ENCODE measurements around the gene KMT2C.
"Not testable (repeated sequence)": the region's sequence is repeated elsewhere in the genome, so short reads cannot be mapped to it uniquely, and the experiment has no call there.

The KMT2C gene

DNA sequence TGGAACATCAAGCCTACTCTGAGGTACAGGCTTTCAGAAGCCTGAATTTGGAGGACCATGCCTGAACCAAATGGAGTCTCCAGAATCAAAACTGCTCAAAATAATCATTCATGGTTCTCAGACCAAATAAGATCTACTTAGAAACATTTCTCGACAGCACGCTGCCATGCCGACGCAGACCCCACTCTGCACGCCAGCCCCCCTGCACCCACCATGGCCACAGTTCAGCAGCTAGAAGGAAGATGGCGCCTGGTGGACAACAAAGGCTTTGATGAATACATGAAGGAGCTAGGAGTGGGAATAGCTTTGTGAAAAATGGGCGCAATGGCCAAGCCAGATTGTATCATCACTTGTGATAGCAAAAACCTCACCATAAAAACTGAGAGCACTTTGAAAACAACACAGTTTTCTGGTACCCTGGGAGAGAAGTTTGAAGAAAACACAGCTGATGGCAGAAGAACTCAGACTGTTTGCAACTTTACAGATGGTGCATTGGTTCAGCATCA lies 6.6 kb upstream of the KMT2C start:
- DNase-seq (ENCODE audit: low read depth in 2 of 2, low spot score in 1 of 2), result no peak

DNA sequence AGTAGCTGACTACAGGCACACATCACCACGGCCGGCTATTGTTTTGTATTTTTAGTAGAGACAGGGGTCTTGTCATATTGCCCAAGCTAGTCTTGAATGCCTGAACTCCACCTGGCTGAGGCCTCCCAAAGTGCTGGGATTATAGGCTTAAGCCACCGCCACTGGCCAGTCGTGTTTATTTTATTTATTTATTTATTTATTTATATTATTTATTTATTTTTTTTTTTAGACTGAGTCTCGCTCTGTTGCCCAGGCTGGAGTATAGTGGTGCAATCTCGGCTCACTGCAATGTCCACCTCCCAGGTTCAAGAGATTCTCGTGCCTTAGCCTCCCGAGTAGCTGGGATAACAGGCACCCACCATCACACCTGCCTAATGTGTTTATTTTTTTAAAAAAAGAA lies 6.0 kb upstream of the KMT2C start:
- DNase-seq (ENCODE audit: low read depth in 2 of 2, low spot score in 1 of 2), result not testable (repeated sequence)

DNA sequence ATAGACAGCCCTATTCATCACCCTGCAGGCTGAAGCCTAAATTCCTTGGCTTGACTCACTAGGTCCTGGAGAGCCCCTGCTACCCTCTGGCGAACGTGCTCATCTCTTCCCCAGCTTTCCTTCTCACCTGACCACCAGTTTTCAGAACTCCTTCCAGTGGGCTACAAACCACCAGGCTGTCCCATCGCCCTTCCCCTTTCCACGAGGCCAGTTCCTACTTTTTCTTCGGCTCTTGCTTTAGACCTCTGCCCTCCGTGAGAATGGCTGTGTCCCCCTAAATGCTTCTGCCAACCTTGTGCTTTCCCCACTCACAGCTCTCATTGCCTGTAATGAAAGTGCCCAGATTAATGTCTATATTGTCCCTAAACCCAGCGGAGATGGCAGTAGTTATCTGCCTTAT lies 5.4 kb upstream of the KMT2C start:
- not testable (repeated sequence) for DNase-seq (ENCODE audit: low read depth in 2 of 2, low spot score in 1 of 2)

DNA sequence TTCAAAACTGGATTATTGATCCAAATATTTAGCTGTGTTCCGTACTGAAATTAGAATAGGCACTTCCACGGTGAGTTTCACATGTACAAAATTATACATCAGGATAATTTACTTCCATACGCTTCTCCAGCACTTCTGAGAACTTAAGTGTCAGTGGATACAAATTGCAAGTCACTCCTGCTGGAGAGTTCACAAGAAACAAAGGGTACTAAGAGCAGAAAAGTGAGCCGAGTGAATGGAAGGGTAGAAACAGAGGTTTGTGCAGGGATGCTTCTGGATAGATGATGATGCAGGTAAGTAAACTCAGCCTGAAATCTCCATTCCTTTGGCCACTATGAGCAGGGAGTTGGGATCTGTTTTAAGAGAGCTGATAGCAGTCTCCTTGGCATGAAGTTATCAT lies 2.2 kb upstream of the KMT2C start:
- not testable (repeated sequence) for DNase-seq (ENCODE audit: low read depth in 2 of 2, low spot score in 1 of 2)

DNA sequence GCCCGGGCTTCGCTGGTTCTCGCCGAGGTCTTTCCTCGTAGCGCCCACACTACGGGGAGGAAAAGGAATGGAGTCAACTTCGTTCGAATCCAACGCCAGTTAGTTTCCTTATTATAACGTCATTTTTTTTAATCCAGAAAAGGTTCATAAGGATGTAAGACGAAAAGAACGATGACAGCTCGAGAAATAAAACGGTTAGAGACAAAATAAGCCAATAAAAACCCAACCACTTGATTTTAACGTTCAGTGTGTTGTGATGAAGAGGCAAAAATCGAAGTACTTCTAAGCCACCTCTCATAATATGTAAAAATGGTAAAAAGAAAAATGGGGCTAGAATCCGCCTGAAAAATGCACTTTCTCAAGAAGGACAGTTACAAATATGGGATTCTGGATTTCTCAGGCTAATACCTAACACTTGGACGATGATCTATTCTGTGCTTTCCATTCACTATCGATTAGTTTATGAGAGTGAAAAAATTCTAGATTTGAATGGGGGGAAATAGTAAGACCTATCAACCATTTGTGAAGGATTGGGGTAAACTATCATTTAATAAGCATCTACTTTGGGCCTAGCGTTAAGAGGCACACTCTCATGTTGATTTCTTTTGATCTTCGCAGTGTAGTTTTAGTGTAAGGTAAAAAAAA lies 1.2 kb upstream of the KMT2C start:
- DNase-seq (ENCODE audit: low read depth in 2 of 2, low spot score in 1 of 2), result not testable (repeated sequence)

DNA sequence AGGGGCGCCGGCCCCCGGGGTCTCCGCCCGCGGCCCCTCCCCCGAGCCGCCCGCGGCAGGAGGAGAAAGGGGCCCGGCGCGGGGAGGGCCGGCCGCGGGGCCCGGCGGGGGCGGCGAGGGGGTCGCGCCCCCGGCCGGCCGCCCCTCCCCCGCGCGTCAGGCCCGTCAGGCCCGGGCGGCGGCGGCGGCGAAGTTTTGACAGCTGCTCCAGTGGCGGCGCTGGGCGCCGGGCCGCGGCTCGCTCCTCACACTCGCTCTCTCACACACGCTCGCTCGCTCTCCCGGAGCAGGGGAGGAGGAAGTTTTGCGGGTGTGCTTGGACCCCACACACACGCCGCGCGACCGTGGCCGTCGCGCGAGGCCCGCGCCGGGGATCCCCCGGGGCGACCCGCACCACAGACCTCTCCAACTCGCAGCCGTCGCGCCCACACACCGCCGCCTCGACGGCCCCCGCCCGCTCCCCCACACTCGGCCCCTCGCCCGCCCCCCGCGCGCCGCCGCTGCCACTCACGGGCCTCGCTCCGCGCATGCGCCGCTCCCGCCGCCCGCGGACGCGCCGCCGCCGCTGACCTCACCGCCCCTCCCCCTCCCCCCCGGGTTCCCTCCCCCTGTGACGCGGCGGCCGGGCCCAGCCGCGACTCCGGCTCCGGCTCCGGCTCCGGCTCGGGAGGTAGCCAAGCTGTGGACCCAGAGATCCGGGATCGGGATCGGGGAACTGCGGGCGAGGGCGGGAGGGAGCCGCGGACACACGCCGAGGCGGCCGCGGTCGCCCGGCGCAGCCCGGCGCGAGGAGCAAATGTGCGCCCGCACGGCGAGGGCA lies 518 bp upstream of the KMT2C start:
- peak; percentile 82 to 84 for DNase-seq (ENCODE audit: low read depth in 2 of 2, low spot score in 1 of 2)

DNA sequence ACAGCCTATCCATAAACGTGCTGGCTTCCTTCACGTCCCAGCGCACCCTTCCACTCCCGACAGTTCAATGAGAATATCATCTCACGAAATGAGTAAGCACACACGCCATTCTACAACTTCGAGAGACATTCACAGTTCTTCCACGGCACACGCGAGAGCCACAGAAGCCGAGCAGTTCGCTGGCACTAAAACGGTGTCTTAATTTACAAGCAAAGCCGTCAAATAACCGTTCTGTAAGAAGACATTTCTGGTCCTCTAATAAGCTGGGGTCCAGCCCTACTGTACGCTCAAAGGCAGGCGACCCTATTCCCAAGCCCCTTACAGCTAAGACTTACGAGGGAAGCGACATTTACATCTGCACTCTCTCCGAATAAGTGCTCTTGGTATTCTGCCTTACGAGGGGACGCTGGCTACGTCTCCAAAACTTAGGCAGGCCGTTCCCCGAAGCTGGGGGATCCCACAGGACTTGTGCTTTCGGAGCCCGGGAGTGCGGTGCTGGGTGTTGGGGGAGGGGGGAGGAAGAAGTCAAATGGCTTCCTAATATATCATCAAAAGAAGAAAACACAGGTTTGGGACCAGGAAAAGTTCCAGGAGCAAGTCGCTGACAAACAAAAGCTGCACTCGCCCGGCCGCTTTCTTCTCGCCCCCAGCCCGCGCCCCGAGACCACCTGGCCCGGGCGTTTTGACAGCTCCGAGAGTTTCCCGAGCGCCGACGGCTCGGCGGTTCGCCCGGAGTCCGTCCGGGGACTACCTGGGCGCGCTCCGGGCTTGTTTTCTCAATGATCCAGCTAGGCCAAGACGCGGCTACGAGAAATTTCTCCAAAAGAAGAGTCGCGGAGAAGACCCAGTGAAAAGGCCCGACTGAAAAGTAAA lies 1.1 kb downstream of the KMT2C start:
- peak in 1 of 2 donors; percentile 2 for DNase-seq (ENCODE audit: low read depth in 2 of 2, low spot score in 1 of 2)

DNA sequence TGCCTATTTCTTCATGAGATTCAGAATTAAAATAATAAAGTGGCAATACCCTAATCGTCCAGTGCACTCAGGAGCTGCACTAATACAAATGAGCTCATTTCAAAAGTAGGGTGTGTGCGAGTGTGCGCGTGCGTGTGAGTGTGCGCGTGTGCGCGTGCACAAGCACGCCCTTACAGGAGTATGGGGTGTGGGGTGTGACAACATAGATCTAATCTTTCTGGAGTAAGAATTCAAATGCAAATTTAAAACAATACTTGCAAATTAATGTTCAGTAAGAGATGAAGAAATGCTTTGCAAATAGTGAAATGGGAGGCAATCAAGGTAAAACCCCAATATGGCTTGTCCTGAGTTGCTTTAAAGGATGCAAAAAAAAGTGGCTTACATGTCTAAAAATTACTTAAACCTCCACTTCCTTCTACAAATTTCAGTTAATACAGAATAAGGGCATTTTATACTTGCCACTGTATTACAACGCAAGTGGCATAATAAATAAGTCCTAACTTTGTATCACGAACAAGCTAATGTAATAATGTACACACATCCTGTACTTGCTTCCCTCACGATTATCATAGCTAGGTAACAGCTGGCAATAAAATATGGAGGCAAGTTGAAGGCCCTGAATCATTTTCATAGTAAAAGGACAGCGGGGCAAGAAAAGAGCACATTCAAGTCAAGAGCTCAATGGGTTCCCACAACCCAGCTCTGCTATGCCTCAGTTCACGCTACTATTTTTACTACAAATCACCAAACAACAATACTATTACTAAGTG lies 1.9 kb downstream of the KMT2C start:
- peak in 1 of 2 donors; percentile 25 for DNase-seq (ENCODE audit: low read depth in 2 of 2, low spot score in 1 of 2)

DNA sequence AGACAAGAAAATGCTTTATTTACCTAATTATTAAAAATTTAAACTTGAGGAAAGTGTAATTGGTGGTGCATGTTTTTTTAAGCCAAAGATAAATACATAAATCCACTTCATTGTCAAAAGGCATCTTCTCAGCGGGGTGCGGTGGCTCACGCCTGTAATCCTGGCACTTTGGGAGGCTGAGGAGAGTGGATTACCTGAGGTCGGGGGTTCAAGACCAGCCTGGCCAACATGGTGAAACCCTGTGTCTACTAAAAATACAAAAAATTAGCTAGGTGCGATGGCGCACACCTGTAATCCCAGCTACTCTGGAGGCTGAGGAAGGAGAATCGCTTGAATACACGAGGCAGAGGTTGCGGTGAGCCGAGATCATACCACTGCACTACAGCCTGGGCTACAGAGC lies 3.1 kb downstream of the KMT2C start:
- not testable (repeated sequence) for DNase-seq (ENCODE audit: low read depth in 2 of 2, low spot score in 1 of 2)

DNA sequence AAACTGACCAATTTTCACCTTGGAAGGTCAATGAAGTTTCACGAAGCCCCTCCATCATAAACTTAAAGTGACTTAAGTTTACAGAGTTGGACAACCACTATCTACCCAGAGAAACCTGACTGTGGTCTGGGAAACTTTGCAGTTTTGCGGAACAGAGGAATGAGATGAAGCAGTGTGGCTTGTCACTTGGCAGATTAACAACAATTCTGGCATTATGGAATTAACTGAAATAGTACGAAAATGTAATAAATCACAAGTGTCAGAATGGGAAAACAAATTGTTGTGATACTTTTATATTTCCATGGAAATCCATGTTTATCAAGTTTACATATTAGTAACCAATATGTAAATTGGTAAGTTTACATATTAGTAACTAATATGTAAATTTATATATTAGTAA lies 4.9 kb downstream of the KMT2C start:
- DNase-seq (ENCODE audit: low read depth in 2 of 2, low spot score in 1 of 2), result no peak

DNA sequence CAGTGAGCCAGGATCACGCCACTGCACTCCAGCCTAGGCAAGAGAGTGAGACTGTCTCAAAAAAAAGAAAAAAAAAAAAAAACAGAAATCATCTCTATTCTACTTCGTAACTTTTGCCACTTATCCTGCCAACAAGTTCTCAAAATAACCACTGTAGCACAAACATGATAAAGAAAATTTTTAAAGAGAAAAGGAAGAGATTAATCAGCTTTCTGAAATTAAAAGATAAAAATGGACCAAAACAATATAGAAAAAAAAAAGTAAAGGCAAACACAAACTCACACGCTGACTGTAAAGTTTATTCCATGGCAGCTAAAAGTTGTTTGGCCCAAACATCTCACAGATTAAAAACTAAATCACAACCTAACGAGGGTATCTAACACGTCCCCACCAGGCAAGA lies 5.7 kb downstream of the KMT2C start:
- not testable (repeated sequence) for DNase-seq (ENCODE audit: low read depth in 2 of 2, low spot score in 1 of 2)

DNA sequence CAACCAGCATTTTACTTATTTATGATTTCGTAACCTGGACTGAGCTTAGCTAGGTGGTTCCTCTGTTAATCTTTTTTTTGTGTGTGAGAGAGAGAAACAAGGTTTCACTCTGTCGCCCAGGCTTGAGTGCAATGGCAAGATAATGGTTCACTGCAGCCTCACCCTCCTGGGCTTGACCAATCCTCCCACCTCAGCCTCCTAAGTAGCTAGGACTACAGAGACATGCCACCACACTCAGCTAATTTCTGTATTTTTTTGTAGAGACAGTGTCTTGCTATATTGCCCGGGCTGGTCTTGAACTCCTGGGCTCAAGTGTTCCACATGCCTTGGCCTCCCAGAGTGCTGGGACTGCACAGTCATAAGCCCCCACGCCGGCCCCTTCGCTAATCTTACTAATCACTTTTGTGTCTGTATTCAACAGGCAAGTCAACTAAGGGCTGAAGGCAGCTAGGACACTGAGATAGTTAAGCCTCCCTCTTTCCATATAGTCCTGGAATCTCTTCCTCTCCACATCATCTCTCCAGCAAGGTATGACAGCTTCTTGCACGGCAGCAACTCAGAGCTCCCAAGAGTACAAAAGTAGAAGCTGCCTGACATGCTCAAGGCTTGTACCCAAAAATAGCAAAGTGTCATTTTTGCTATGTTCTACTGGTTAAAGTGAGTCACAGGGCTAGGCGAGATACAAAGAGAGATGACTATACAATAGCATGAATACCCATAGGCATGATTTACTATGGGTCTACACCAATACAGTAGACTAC lies 11.3 kb downstream of the KMT2C start:
- DNase-seq (ENCODE audit: low read depth in 2 of 2, low spot score in 1 of 2), result no peak

DNA sequence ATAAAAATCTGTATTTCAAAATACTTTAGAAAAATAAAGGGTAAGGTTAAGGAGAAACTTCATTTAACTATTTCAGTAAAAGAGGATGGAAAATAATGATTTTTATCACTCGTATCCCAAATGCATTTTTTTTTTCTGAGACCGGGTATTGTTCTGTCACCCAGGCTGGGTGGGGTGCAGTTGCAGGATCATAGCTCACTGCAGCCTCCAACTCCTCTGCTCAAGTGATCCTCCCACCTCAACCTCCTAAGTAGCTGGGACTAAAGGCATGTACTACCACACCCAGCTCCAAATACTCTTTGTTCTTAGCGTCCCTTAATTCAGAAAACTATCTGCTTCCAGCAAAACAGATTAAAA lies 11.8 kb downstream of the KMT2C start:
- DNase-seq (ENCODE audit: low read depth in 2 of 2, low spot score in 1 of 2), result no peak

DNA sequence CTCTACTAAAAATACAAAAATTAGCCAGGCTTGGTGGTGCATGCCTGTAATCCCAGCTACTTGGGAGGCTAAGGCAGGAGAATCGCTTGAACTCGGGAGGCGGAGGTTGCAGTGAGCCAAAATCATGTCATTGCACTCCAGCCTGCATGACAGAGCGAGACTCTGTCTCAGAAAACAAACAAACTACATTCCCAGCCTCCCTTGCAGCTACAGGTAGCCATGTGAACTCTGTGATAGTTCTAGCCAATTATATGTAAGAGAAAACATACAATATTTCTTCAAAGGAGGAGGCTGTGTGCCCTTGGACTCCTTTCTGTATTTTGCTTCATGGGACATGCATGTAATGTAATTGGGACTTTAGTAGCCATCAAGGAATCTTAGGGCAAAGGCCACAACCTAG lies 12.6 kb downstream of the KMT2C start:
- DNase-seq (ENCODE audit: low read depth in 2 of 2, low spot score in 1 of 2), result not testable (repeated sequence)

DNA sequence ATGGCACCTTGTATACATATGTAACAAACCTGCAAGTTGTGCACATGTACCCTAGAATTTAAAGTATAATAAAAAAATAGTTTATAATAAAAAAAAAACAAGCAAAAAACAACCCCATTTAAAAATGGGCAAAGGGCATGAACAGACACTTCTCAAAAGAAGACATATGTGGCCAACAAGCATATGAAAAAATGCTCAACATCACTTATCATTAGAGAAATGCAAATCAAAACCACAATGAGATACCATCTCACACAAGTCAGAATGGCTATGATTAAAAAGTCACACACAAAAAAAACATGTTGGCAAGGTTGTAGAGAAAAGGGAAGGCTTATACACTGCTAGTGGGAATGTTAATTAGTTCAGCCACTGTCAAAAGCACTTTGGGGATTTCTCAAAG lies 14.9 kb downstream of the KMT2C start:
- DNase-seq (ENCODE audit: low read depth in 2 of 2, low spot score in 1 of 2), result not testable (repeated sequence)

DNA sequence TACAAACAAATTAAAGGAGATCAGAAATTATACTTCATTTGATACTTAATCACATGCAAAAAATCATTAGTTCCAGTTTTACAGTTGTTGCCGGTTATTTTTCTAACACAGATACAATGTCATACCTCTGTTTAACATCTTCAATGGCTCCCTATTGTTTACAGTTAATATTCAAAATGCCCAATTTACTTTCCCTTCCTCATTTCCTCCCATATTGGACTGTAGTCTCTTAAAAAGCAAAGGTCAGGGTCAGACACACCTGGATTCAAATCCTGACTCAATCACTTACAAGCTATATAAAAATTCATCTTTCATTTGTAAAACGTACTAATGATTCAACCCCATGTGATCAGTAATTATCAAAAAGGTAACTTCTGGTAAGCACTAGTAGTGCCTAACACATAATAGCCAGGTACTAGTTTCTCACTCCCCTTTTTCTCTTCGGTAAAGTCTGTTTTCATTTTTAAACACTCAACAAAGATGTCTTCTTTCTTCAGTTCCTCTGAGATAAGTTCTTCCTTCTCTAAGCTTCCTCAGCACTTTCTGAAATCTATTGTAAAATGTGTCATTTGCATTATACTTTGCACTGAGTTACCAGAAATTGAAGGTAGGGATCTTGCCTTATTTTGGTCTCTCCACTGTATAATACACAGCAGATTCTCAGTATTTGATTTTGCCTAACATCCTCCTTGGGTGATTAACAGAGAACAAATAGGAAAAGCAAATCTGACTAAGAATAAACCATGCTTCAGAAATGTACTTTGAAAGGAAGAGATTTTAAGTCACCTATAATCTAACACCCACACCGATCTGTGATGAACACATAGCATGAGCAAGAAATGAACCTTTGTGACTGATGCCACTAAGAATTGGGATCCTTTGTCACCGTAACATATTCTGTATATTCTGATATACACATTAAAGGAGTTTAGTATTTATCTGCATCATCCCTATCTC lies 16.1 kb downstream of the KMT2C start:
- no peak for DNase-seq (ENCODE audit: low read depth in 2 of 2, low spot score in 1 of 2)

DNA sequence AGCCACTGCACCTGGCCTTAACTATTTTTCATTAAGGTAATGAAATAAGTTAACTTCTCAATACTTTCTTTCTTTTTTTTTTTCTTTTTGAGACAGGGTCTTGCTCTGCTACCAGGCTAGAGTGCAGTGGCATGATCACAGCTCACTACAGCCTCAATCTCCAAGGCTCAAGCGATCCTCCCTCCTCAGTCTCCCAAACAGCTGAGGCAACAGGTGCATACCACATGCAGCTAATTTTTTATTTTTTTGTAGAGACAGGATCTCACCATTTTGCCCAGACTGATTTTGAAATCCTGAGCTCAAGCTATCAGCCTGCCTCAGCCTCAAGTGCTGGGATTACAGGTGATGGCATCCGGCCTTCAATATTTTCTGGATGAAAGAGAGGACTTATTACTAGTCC lies 21.0 kb downstream of the KMT2C start:
- no peak for DNase-seq (ENCODE audit: low read depth in 2 of 2, low spot score in 1 of 2)

DNA sequence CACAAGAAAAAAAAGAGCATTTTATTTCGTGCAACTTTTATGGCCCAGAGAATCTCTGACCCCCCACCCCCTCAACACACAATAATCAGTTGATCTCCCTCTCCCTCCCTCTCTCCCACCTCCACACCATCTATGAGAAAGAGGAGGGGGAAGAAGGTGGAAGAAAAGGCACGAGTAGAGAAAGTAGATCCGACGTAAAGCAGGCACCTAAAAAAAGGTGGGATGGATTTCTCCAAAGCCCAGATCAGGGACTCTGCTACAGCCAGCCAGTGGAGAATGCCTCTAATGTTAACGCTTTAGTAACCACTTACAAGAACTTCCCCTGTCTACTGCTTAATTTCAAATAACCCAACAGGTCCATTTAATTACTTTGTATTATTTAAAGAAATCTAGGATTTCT lies 24.4 kb downstream of the KMT2C start:
- DNase-seq (ENCODE audit: low read depth in 2 of 2, low spot score in 1 of 2), result no peak

DNA sequence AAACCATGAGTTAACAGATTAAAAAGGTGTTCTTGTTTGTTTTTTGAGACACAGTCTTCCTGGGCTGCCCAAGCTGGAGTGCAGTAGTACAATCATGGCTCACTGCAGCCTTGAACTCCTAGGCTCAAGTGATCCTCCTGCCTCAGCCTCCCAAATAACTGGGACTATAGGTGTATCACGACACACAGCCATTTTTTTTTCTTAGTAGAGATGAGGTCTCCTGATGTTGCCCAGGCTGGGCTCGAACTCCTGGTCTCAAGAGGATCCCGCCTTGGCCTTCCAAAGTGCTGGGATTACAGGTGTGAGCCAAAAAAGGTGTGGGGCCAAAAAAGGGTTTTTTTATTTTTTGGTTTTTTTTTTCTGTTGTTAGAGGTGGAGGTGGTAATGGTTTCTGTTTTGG lies 29.3 kb downstream of the KMT2C start:
- no peak for DNase-seq (ENCODE audit: low read depth in 2 of 2, low spot score in 1 of 2)
